CD4-positive, alpha-beta T cell treated with Interferon gamma for 1 hour (primary cell): Measurements from ENCODE around the gene SLC43A2.
A peak's percentile ranks its signal among the peaks of the same experiment; 100 is the strongest.

Experiments
- DNase-seq: peaks from one replicate; pipeline ENCODE4 v3.0.0-alpha.2; 2020

Gene SLC43A2

DNA sequence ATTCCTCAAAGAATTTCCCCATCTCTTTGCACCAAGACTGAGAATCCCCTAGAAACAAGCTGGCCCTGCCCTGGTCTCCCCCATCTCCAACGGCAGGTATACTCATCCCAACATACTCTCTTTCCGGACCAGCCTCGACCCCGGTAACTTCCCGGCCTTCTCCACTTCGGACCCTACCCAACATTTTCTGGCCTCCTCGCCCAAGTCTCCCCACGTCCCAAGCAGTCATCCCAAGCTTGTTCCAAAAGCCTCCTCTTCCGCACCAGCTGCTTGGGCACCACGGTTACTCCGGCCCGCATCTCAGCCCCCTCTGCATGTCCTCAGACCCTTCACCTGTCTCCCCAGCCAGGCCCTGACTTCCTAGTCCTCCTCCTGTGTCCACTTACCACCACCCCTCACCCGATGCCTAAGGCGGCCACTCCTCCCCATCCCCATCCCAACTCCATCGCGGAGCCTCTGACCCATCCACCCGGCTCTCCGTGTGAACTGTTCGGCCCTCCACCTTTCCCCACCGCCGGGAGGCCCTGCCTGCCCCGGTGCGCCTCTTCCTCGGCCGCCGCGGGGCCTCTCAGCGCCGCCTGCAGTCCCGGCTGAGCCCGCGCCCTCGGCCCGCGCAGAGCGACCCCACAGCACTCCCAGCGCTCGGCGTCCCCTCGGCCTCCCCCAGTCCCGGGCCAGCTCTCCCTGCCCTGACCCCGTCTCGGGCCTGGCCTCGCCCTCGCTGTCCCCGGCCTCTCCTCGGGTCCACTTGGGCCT is 67.0 kb downstream of the SLC43A2 start:
- DNase-seq: no peak

DNA sequence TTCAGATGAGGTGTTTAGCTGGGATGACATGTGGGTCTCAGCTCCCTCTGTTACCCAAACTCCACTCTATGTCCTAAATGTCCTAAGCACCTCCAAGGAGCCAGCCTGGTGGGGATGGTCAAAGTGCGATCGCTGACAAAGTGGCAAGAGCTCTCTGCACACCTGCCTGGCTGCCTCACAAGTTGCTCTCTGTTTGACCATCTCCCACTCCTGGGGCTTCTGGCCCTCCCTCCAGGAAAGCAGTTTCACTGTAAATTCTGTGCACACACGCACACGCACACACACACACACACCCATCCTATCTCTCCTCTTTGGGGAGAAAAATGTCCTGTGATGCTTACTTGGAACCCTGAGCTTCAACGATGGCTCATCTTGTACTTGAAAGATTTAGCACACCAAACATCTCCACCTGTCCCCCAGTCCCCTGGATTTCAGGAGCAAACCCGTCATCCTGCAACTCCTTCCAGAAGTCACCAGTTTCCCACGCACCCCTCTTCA is 67.7 kb downstream of the SLC43A2 start:
- DNase-seq: no peak

DNA sequence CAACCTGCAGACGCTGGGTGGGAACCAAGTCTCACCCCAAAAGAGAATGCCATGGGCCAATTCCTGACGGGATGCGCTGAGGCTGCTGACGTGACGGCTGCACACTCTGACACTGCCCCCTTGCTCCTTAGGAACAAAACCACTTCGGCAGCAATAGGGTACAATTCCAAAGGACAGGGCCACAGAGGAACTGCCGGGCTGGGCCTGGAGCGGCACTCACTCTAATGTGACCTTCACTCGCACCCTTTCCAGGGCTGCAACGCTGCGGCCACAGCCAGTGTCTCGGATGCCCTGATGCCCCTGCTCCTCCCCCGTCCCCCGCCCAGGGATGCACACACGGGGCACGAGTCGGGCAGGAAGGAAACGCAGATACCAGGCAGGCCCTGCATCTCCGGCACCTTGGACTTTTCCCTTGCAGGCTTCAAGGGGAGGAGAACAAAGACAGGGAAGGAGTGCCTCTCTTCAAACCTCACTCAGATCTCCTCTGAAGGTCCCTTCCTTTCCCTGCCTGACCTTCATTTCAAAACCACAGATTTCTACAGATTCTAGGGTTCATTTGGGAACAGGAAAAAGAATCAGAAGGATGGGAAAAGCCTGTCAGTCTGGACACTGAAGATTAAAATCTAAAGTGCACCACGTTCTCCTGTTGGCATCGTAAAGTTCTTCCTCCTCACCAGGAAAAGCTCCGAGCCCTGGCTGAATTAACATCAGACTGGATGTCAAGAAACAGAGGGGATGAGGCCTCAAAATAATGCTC is 68.4 kb downstream of the SLC43A2 start:
- DNase-seq: no peak

DNA sequence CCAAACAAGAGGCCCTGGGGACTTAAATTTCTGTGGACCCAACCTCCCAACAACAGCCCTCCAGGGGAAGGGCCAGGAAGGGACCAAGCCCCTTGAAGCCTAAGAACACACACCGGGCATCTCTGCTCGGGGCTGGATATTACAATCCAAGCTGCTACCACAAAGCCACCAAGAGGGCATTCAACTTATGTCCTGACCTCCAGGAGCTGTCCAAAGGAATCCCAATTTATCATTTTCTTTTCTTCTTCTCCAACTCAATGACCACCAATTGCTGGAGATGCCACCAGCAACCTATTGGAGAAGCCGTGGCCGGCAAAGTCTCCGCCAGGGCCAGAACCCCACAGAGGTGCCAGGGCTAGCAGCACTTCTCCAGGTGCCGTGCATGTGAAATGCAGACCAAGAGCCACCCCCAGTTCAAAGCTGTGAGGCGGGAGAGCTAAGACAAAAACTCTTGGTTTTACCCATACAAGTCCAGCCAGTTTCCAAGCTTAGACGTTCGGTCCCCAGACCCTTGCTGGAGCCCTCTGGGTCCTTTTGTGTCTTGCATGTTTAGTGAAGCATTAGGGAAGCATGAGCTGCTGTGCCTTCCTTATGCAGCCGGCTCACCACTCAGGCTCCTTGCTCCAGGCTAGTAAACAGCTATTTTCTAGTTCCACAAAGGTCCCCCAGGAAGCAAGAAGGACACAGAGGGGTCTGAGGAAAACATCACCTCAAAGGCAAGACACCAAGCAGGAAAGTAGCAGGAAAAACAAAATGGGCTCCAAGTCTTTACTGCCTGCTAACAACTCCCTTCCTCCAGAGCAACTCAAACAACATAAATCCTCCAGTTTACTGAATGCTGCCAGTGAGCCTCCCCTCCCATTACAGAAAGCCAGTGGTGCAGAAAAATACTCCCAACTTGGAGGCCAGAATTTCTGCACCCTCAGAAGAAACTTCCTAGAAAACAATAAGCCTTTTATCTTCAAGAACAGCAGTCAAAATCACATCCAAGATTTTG is 69.3 kb downstream of the SLC43A2 start:
- no peak for DNase-seq

DNA sequence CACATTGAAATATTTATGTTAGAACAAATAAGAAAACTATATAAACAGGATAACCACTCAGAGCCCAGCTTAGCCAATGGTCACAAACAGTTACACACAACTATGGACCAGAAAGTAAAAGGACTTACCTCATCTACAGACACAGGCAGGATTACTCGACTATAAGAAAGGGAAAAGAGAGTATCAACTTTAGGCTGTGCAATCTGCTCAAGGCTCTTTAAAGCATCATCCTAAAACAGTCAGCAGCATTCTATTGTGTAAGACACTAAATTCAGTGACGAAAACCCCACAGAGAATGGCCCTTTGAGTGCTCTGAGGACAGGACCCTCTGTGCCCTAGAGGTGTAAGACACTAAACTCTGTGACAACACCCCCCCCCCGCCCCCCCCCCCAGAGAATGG is 70.2 kb downstream of the SLC43A2 start:
- DNase-seq: no peak

DNA sequence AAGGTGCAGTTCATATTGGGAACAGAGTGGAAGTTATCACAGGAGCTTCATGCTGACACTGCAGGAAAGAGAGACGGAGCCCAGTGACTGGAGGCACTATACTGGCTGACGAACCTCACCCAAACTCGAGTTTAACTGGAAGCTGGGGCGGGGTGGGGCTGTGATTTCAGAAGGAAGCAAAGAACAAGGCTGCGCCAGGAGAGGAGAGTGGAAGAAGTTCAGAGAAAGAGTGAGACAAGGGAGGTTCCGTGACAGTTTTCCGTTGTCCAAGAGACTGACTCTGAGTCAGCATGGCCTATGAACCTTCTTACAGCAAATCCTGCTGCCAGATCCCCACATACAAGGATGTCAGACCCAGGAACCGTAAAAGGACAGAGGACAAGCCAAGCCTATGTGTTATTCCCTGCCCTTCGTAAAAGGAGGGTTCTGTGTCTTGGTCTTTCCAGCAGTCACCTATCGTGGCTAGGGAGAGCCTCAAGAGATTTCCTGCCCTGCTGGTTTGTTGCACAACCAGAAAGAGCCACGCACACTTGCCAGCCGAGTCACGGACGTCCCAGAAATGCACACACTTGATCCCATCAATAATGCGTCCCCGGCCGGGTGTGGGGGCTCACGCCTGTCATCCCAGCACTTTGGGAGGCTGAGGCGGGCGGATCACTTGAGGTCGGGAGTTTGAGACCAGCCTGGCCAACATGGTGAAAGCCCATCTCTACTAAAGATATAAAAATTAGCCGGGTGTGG is 71.1 kb downstream of the SLC43A2 start:
- DNase-seq: no peak

DNA sequence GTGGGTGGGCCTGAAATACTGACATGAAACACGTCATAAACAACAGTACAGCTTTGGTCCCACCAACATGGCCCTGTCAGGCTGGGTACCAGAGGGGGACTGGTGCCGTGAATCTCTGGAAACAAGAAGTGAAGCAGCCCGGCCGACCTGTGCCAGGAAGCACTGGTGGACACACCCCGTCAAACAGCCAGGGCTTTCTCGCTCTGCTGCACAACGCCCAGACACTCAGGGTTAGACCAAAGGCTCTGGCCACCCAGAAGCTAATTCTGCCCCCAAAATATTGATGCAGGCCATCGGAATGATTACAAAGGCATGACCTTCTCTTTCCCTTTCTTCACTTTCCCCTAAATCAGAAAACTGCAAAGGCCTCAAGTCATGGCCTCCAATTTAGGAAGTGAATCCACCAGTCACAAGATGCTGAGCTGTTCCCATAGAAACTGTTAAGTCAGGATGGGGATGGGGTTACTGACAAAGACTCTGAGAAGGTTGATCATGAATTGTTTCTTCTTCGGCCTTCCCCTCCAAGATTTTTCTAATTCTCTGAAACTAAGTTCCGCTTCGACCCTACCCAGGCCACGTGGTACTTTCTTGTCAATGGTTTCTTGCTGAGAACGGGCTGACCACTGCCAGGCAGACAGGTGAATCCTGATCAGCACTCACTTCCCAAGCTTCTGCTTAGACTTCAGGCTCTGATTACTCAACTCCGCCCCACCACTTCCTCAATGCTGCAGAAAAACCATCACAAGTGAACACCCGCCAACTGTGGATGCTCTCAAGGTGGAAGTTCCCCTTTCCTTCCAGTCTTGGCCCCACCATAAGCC is 72.8 kb downstream of the SLC43A2 start:
- peak; percentile 55 for DNase-seq

DNA sequence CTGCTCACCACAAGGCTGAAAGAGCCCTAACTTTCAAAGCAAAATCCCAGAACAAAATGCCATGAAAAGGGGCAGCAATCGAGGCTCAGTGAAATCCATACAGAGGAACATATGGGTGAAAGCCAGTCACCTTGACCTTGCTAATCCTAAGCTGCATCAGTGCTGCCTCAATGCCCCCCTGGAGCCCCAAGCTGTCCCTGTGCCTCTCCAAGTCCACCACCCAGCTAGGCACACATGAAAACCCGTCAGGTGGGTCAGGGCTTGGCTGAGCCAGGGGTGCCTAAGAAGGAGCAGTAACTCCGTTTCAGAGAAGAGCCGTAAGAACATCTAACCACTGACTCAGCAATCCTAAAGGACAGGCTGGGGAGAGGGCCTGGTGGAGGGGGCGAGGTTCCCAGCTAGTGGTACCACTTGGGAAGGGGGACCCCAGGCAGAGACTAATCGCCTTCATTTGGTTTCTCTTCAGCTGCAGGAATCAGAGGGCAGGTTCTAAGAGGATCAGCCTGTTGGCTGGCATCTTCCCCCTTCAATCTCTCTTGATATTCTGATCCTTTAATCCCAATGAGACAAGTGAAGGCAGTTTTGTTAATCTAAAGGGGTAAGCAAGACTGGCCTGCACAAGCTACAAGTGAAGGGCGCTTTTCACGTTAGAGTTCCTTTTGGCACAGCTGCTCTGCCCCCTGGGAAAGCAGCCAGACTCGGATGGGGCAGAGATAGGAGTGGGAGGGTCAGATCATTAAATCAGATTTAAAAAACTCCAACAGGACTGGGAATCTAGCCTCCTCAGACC is 73.7 kb downstream of the SLC43A2 start:
- no peak for DNase-seq

DNA sequence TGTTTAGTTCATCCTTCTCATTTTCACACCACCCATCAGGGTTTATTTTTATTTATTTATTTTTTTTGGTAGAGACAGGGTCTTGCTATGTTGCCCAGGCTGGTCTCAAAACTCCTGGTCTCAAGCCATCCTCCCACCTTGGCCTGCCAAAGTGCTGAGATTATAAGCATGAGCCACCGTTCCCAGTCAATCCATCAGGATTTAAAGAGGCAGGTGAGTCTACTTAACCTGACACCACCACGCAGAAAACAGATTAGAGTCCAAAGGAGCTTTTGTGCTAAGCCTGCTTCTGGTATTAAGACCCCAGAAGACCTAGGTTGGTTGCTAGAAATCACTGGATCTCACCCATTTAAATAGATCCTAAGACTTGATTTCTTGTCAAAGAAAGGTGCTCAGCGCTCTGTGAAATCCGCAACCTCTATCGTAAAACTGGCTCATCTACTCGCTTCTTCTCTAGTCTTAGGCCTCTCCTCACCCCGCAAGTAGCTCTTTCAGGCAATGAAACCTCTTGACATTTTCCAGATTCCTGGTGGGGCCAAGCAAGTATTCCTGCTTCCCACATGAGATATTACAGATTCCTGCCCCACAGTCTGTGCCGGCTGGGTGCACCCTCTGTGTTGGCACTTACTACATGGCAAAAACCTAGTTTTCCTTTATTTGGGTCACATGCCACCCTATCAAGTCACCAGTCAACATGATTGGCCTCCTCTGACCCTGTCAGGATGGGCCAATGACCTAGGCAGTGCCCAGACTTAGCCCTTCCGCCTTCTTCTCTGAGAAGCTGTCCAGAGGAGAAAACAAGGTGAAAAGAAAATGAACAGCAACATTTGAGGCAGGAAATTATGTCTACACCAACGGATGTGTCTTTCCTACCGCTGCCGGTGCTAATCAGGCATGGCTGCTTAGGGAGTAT is 75.0 kb downstream of the SLC43A2 start:
- DNase-seq: no peak

DNA sequence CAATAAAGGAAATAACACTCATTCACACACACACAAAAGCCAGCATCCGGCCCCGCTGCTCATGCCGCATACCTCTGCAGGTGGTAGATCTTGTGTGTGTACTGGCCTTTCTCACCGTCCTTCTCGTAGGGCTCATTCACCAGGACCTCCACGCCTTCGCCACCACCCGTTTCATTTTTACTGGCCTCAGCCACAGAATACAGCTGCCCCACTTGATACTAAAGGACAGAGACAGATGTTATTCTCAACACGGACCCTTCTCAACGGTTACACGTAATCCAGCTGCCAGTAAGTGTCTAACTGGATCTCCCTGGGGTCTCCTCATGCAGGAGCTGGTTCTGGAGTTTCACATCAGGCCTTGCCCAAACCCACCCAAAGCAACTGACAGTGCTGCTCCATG is 75.7 kb downstream of the SLC43A2 start:
- DNase-seq: no peak

DNA sequence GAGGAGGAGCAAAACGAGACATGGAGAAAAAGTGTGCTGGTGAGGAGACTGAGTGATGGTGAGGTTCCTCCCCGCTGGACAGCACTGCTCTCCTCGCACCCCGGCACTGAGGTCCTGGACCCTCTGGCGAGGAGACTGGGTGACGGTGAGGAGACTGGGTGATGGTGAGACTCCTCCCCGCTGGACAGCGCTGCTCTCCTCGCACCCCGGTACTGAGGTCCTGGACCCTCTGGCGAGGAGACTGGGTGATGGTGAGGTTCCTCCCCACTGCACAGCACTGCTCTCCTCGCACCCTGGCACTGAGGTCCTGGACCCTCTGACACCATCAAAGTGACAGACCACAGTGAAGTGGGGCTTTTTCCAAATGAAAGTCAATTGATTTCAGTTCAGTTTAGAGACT is 76.9 kb downstream of the SLC43A2 start:
- DNase-seq: no peak

DNA sequence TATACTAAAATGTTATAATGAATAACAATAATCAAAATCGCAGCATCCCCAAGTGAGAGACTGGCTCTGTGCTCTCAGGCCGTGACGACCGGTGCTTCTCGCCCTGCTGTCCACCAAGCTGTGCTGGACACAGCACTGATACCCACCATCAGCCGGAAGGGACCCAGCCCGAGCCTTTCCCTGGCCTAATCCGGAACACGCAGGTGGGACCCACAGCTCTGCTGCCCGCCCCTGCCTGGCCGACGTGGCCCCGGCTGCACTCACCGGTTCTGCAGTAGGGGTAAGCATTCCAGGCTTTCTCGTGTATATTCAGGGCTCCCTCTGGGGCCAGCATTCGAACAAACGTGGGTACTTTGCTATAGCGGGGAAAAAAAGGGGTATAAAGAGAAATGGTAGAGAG is 80.6 kb downstream of the SLC43A2 start:
- no peak for DNase-seq

DNA sequence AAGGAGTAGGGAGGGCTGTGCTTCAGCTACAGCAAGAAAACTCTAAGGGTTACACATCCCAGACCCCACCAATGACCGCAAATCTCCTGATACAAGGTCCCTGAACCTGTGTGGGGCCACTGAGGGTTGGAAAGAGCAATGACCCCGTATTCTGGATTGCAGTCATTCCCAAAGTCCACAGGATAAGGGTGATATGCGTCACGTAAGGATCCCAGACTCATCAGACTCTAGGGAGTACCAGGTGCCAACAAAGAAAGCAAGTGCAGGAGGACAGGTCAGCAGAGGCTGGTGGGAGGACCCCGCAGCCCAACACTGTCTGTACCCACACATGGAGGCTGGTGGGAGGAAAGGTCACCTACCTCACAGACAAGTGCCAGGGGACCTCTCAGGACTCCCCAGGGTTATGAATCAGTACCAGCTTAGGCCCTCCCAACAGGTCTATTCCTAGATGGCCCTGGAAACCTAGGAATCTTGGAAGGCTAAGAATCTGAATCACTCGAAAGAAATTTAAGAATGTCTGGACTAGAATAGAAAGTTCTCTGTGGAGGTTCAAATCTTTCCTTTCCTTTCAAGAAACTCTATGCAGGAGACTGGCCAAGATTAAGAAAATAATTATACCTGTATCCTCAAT is 82.2 kb downstream of the SLC43A2 start:
- no peak for DNase-seq

DNA sequence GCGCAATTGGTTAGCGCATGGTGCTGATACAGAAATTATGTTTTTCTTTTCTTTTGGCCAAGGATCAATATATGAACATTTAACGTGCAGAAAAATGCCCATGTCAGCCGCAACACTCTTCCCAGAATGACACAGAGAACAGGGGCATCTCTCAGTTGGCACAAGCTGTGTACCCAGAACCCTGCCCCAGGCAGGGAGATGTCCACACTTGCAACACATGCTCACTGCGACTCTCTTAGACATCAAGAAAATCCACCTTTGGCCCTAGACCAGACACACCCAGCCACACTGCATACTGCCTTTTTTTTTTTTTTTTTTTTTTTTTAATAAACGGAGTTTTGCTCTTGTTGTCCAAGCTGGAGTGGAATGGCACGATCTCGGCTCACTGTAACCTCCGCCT is 83.0 kb downstream of the SLC43A2 start:
- DNase-seq: no peak

DNA sequence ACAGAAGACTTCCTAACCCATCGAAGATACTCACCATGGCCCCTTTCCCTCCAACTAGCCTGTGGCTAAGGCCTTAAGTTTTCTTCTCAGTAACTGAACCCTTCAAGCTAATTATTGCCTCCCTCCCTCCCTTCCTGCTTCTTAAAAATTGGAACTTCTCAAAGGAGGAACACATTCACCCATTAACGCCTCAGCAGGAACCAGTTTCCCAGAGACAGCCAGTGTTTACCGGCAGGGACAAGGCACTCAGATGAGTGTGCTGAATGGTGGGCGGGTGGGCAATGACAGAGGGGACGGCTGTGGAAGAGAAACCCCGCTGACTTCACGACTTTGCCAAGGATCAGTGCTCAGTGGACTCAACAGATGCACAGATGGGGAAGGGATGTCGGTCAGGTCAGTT is 86.3 kb downstream of the SLC43A2 start:
- DNase-seq: no peak

DNA sequence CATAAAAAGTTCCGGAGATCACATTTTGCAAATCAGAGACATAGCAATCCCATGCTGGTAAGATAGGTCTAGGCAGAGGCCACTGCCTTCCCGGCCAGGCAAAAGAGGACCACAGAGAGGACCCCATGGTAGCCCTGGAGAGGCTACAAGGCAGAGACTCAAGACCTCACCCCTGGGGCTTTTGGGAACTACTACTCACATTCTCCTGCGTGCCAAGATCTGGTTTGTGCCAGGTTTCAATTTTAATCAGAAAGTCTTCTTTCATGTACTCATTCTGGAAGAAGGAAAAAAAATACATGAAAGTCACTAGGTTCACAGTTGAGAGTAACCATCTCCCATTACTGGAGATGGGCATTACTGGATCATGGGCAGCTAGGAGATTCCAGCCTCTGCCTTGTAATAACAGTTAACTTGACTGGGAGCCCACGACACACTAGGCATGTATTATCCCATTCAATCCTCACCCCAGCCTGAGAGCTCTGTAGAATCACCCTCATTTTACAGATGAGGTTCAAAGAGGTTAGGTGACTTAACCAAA is 87.2 kb downstream of the SLC43A2 start:
- DNase-seq: no peak

DNA sequence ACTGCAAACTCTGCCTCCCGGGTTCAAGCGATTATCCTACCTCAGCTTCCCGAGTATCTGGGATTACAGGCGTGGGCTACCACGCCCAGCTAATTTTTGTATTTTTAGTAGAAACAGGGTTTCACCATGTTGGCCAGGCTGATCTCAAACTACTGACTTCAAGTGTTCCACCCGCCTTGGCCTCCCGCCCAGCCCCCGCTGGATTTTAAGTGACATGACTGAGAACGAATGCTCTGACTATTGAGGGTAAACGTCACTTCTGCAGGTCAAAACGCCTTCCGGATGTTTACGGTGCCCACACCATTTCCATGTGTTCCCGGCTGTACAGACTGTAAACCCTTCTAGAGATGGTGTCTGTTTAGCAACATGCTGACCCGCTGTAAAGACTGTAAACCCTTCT is 88.8 kb downstream of the SLC43A2 start:
- no peak for DNase-seq

DNA sequence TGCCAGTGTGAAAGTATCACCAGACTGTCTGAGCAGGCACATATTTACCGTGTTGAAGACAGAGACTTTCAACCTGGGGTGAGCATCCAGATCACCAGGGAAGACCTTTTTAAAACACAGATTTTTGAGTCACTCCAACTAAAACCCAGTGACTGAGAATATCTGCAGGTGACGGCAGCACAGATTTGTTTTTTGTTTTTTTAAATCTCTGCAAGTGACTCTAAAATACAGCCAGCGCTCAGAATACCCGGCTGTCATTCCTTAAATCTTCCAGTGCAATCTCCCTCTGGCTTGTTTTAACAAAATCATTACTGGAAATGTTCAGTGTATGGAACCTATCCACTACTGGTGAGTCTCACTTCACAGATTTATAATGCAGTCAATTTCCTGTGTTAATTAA is 92.9 kb downstream of the SLC43A2 start:
- no peak for DNase-seq
